Mucosa of rectum (tissue), 2 donors: ENCODE results near the gene VSIG10L2.

Experiments used
- H3K27ac ChIP-seq, 2 donors: one replicate each; pipeline ENCODE4 v1.7.0; 2013; ENCODE audit warnings: inconsistent platforms in 2 of 2, low read depth in 2 of 2, low read length in 2 of 2
- H3K27me3 ChIP-seq, 2 donors: one replicate each; pipeline ENCODE4 v1.7.0; 2013; ENCODE audit warnings: low read length in 2 of 2; ENCODE audit not compliant: control insufficient read depth in 2 of 2, insufficient read depth in 2 of 2
- H3K36me3 ChIP-seq, 2 donors: one replicate each; pipeline ENCODE4 v1.7.0; 2013; ENCODE audit warnings: low read length in 2 of 2; ENCODE audit not compliant: control insufficient read depth in 2 of 2, insufficient read depth in 2 of 2
- H3K4me1 ChIP-seq, 2 donors: one replicate each; pipeline ENCODE4 v1.7.0; 2013; ENCODE audit warnings: low read length in 2 of 2, mild to moderate bottlenecking in 1 of 2; ENCODE audit not compliant: control insufficient read depth in 2 of 2, insufficient read depth in 2 of 2
- H3K4me3 ChIP-seq, 2 donors: one replicate each; pipeline ENCODE4 v1.7.0; 2013; ENCODE audit warnings: low read length in 2 of 2
- H3K9ac ChIP-seq, 2 donors: one replicate each; pipeline ENCODE4 v1.7.0; 2013; ENCODE audit warnings: low read length in 2 of 2, low read depth in 1 of 2, mild to moderate bottlenecking in 1 of 2
- H3K9me3 ChIP-seq, 2 donors: one replicate each; pipeline ENCODE4 v1.7.0; 2013; ENCODE audit warnings: low read length in 2 of 2; ENCODE audit not compliant: control insufficient read depth in 2 of 2
- donor health status: healthy.
- donor health status: Normal muscosa, but diverticular disease.

The VSIG10L2 gene

DNA sequence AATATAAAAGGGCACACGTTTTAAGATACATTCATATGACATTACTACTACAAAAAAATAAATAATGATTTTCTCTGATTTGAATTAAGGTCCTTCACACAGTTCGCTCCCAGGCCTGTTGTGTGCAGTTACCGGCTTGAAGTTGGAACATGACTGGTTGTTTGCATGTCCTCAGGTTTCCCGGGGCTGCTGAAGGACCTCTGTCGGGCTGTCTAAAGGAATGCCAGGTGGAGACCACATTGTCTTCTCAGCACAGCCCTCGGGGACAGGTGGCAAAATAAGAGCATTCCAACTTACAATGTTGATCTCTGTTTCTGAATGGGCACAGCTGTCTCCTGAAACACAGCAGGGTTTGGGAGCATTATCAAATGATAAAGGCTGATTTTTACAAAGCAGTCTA lies 14.9 kb downstream of the VSIG10L2 start:
- H3K4me1 ChIP-seq, result no peaks in the 10 kb centered on the region
- no peaks in the 10 kb centered on the region for H3K9me3 ChIP-seq
- H3K9ac ChIP-seq, result no peak overlapping the region
- H3K4me3 ChIP-seq, result no peak overlapping the region
- no peaks in the 10 kb centered on the region for H3K36me3 ChIP-seq
- no peak overlapping the region for H3K27ac ChIP-seq
- H3K27me3 ChIP-seq, result no peaks in the 10 kb centered on the region

DNA sequence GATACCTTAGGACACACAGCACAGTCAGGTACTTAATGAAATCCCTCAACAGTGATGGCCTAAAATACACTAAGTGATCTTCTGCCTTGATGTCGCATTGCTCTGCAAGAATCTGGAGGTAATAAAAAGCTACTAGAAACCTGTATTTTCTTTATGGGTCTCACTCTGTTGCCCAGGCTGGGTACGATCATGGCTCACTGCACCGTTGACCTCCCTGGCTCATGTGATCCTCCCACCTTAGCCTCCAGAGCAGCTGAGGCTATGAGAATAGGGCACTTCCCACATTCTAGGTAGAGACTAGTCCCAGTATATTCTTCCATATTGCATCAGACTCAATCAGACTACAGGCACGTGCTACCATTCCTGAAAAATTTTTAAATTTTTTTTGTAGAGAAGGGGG lies 21.7 kb downstream of the VSIG10L2 start:
- Histone ChIP-seq H3K9me3 (no peaks in the 10 kb centered on the region), H3K36me3 (no peaks in the 10 kb centered on the region), H3K9ac (no peak overlapping the region), H3K27me3 (no peaks in the 10 kb centered on the region), H3K4me1 (no peaks in the 10 kb centered on the region), H3K4me3 (no peak overlapping the region), H3K27ac (no peak overlapping the region)

GRCh38 chr11:125968354-125968753 lies 22.5 kb downstream of the VSIG10L2 start:
- Histone ChIP-seq H3K36me3 (no peaks in the 10 kb centered on the region), H3K4me1 (no peaks in the 10 kb centered on the region), H3K9me3 (no peaks in the 10 kb centered on the region), H3K27me3 (no peaks in the 10 kb centered on the region), H3K9ac (no peak overlapping the region), H3K4me3 (no peak overlapping the region), H3K27ac (no peak overlapping the region)

DNA sequence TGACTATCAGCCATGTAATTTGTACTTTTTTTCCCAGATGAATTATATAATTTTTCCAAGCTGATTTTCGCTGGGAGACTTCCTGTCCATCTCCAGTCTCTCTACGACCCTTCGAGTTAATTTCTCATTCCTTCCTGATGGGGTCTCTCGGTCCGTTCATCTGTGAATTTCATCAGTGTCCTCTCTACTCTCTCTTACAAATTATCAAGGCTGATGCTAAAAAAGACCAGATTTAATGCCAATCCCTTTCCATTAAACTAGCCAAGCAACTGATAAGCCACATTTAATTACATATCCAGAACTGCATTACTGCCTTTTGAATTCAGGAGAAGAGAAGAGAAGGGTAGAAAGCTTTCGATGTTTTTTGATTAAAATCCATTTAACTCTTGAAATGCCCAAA lies 25.8 kb downstream of the VSIG10L2 start:
- Histone ChIP-seq H3K4me3 (no peak overlapping the region), H3K9ac (no peak overlapping the region), H3K27me3 (no peaks in the 10 kb centered on the region), H3K9me3 (no peaks in the 10 kb centered on the region), H3K36me3 (no peaks in the 10 kb centered on the region), H3K4me1 (no peaks in the 10 kb centered on the region), H3K27ac (no peak overlapping the region)

- no peaks in the 10 kb centered on the region for H3K4me1 ChIP-seq
- H3K9ac ChIP-seq, result no peak overlapping the region
- H3K4me3 ChIP-seq, result no peak overlapping the region
- H3K27ac ChIP-seq, result no peak overlapping the region
- no peaks in the 10 kb centered on the region for H3K36me3 ChIP-seq
- no peaks in the 10 kb centered on the region for H3K9me3 ChIP-seq
- H3K27me3 ChIP-seq, result no peaks in the 10 kb centered on the region
These were observed 28.4 kb downstream of the VSIG10L2 start for GRCh38 chr11:125974284-125974683.

GRCh38 chr11:125975634-125976033 lies 29.8 kb downstream of the VSIG10L2 start:
- Histone ChIP-seq H3K27me3 (no peaks in the 10 kb centered on the region), H3K9ac (no peak overlapping the region), H3K9me3 (no peaks in the 10 kb centered on the region), H3K4me3 (no peak overlapping the region), H3K4me1 (no peaks in the 10 kb centered on the region), H3K36me3 (no peaks in the 10 kb centered on the region), H3K27ac (no peak overlapping the region)

GRCh38 chr11:125976156-125976555 lies 30.3 kb downstream of the VSIG10L2 start:
- Histone ChIP-seq H3K27me3 (no peaks in the 10 kb centered on the region), H3K4me3 (no peak overlapping the region), H3K9ac (no peak overlapping the region), H3K9me3 (no peaks in the 10 kb centered on the region), H3K4me1 (no peaks in the 10 kb centered on the region), H3K36me3 (no peaks in the 10 kb centered on the region), H3K27ac (no peak overlapping the region)

DNA sequence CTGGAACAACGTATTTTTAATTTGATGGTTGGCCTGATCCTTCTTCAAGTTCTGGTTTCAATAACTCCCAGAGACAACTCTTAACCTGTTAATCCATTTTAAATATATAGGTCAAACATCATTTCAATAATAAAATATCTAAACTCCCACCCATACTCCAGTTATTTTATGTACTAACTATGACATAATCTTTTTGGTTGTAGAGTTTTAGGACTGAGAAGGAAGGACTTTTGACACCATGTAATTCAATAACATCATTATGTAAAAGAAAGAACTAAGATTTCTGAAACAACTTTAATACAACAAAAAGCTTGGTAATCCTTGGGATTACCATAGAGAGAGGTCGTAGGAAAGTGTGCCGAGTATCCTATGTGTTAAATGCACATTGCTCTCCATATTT lies 31.5 kb downstream of the VSIG10L2 start:
- Histone ChIP-seq H3K9ac (no peak overlapping the region), H3K4me1 (no peaks in the 10 kb centered on the region), H3K4me3 (no peak overlapping the region), H3K27ac (no peak overlapping the region), H3K9me3 (no peaks in the 10 kb centered on the region), H3K27me3 (no peaks in the 10 kb centered on the region), H3K36me3 (no peaks in the 10 kb centered on the region)

DNA sequence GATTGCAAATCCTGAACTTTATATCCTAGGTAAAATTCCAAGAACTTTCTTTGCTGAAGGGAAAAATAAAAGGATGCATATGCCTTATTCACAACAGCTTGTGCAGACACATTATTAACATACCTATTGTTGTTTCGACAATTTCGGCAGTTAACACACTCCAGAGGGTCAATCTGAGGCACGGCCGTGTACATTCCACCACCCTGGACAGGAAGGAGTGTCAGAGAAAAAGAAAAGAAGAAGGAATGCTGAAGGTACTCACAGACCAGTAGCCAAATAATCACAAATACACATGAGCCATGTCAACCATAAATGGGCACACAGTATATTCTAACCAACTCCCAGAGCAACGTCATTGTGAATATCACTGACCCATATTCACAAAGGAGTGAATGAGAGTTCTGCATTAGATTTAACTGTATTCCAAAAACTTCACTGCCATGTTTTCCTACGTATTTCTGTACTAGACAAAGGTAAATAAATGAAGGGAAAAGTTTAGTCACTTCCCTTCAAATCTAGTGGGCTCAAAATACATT lies 32.4 kb downstream of the VSIG10L2 start:
- no peak overlapping the region for H3K9ac ChIP-seq
- H3K4me1 ChIP-seq, result no peaks in the 10 kb centered on the region
- H3K36me3 ChIP-seq, result no peaks in the 10 kb centered on the region
- no peak overlapping the region for H3K27ac ChIP-seq
- H3K9me3 ChIP-seq, result no peaks in the 10 kb centered on the region
- H3K4me3 ChIP-seq, result no peak overlapping the region
- no peaks in the 10 kb centered on the region for H3K27me3 ChIP-seq

DNA sequence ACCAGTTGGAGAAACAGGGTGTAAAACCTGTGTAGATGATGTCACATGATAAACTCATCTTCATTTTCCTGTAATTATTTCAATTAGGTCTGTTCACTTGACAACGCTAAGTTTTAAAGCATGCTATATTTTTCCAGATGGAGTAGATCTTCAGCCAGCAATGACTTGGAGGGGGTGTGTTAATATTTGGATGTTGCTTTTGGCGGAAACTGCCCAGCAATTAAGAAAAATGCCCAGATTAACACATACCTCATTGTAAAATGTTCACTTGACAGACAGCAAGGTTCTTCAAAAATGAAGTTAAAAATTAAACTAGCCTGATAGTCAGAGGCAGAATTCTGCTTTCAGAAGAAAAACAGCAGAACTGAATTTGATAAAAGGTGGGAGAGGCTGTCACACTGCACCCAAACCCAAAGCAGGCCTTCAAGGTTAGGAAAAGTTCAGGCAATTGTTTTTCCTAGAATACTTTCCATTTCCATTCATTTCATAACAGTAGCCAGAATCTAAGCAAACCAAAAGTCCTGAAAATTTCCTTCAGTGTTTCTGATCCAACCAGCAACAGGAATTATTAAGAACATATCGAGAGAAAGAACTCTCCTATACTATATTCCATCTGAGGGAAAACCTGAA lies 33.0 kb downstream of the VSIG10L2 start:
- H3K4me3 ChIP-seq, result no peak overlapping the region
- no peaks in the 10 kb centered on the region for H3K36me3 ChIP-seq
- no peak overlapping the region for H3K27ac ChIP-seq
- H3K4me1 ChIP-seq, result no peaks in the 10 kb centered on the region
- H3K9ac ChIP-seq, result no peak overlapping the region
- no peaks in the 10 kb centered on the region for H3K27me3 ChIP-seq
- no peaks in the 10 kb centered on the region for H3K9me3 ChIP-seq

DNA sequence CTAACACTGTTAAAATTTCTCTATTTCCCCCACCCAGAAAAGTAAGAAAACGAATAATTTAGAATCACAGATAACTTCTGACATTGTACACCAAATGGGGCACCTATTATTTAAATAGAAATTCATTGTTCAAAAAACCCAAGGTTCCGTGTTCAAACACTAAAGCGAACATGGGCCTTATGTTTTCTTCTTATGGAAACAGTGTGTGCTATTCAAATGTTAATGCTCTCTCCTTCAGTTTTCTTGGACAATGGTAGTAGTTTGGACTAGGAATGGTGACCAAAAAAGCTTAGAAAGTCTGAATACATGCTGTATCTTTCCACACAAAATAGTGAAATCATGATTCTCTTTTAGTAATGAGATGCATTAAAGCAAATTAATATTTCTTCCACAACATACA lies 33.7 kb downstream of the VSIG10L2 start:
- Histone ChIP-seq H3K4me3 (no peak overlapping the region), H3K4me1 (no peaks in the 10 kb centered on the region), H3K36me3 (no peaks in the 10 kb centered on the region), H3K27me3 (no peaks in the 10 kb centered on the region), H3K9ac (no peak overlapping the region), H3K27ac (no peak overlapping the region), H3K9me3 (no peaks in the 10 kb centered on the region)
